B cell (primary cell): ENCODE measurements around the gene TUBG1. TPM values are rescaled to one million over a fixed set of nuclear protein-coding genes. Genes with fewer than 3 reads are reported as not detected.

Experiments used
- ATAC-seq: fragments of 200-7000 bp; cut with Tn5 transposase; one replicate; pipeline ENCODE4 v1.10.0; 2021; ENCODE audit warnings: low read depth, mild to moderate bottlenecking, moderate number of reproducible peaks, moderate library complexity
- CTCF ChIA-PET: fragments of 350-600 bp; sonication (Branson Sonifier 250); formaldehyde crosslinking; loops from one replicate; lab custom pipeline; 2021; ENCODE audit warnings: antibody characterized with exemption, inconsistent platforms; lab: Charles Lee
- POLR2A ChIA-PET: fragments of 350-600 bp; sonication (Branson Sonifier 250); formaldehyde crosslinking; loops from one replicate; lab custom pipeline; 2021; ENCODE audit warnings: antibody characterized with exemption; lab: Charles Lee
- DNase-seq: peaks from one replicate; pipeline ENCODE4 v3.0.0; 2013
- H2AFZ ChIP-seq: 2 replicates; pipeline ENCODE4 v1.6.1; 2012; ENCODE audit warnings: mild to moderate bottlenecking, low read depth, low read length; ENCODE audit not compliant: insufficient read depth, poor library complexity, severe bottlenecking
- H3K27ac ChIP-seq, 2 donors: 1 replicate in 1 of 2; 2 replicates in 1 of 2; pipeline ENCODE4 v1.5.1; 2012 to 2013; ENCODE audit warnings: low read length in 2 of 2, mild to moderate bottlenecking in 2 of 2, moderate library complexity in 1 of 2
- H3K27me3 ChIP-seq, 4 experiments: fragments of 200-600 bp in 1 of 4; sonication (generic) in 1 of 4; replicated peaks in 1 of 4; 1 replicate in 2 of 4; 2 replicates in 2 of 4; pipeline versions ENCODE4 v1.6.1 to v1.7.0; 2013 to 2016; ENCODE audit warnings: low read length in 3 of 4, mild to moderate bottlenecking in 2 of 4, mixed read lengths in 1 of 4, moderate library complexity in 1 of 4; ENCODE audit not compliant: insufficient read depth in 4 of 4, control insufficient read depth in 3 of 4; ENCODE audit errors: control extremely low read depth in 1 of 4
- H3K36me3 ChIP-seq, 2 experiments: replicated peaks in 1 of 2; 1 replicate in 1 of 2; 2 replicates in 1 of 2; pipeline versions ENCODE4 v1.6.1 to v1.7.1; 2013; ENCODE audit warnings: low read length in 1 of 2; ENCODE audit not compliant: insufficient read depth in 2 of 2, control insufficient read depth in 1 of 2; ENCODE audit errors: control extremely low read depth in 1 of 2, extremely low read depth in 1 of 2
- H3K4me1 ChIP-seq, 2 donors: fragments of 200-600 bp in 1 of 2; sonication (generic) in 1 of 2; 1 replicate in 1 of 2; 2 replicates in 1 of 2; pipeline versions ENCODE4 v1.5.1 to v1.6.1; 2013 to 2017; ENCODE audit warnings: low read length in 2 of 2; ENCODE audit not compliant: control insufficient read depth in 2 of 2, insufficient read depth in 2 of 2
- H3K4me2 ChIP-seq: replicated peaks from 2 replicates; pipeline ENCODE3; 2012; ENCODE audit warnings: mild to moderate bottlenecking, low read depth, low read length; ENCODE audit not compliant: poor library complexity, severe bottlenecking
- H3K4me3 ChIP-seq, 5 experiments: fragments of 200-600 bp in 1 of 5; sonication (generic) in 1 of 5; 1 replicate in 3 of 5; 2 replicates in 2 of 5; pipeline versions ENCODE4 v1.5.1 to v1.7.0; 2011 to 2016; ENCODE audit warnings: low read length in 4 of 5, mild to moderate bottlenecking in 4 of 5, low read depth in 2 of 5, control low read depth in 1 of 5, moderate library complexity in 1 of 5; ENCODE audit not compliant: insufficient read depth in 1 of 5; ENCODE audit errors: control extremely low read depth in 1 of 5, extremely low read depth in 1 of 5
- H3K79me2 ChIP-seq: fragments of 200-600 bp; sonication (generic); one replicate; pipeline ENCODE4 v1.6.0; 2016; ENCODE audit warnings: low read length; ENCODE audit not compliant: control insufficient read depth, insufficient read depth
- H3K9ac ChIP-seq: fragments of 200-600 bp; sonication (generic); 2 replicates; pipeline ENCODE4 v1.6.1; 2017; ENCODE audit warnings: mild to moderate bottlenecking, low read length, moderate library complexity
- H3K9me3 ChIP-seq, 3 donors: one replicate each; pipeline versions ENCODE4 v1.6.1 to v1.7.1; 2013; ENCODE audit warnings: low read length in 2 of 3; ENCODE audit not compliant: control insufficient read depth in 2 of 3, insufficient read depth in 1 of 3; ENCODE audit errors: control extremely low read depth in 1 of 3
- H4K20me1 ChIP-seq: 2 replicates; pipeline ENCODE4 v1.6.0; 2012; ENCODE audit warnings: mild to moderate bottlenecking, low read length; ENCODE audit not compliant: insufficient read depth, control insufficient read depth, poor library complexity, severe bottlenecking
- H3K27ac Mint-ChIP-seq: one replicate; pipeline ENCODE4 v1.8.0; 2021; ENCODE audit warnings: mixed read lengths
- H3K27me3 Mint-ChIP-seq: one replicate; pipeline ENCODE4 v1.8.0; 2021; ENCODE audit warnings: mixed read lengths
- H3K4me1 Mint-ChIP-seq: one replicate; pipeline ENCODE4 v1.8.0; 2021; ENCODE audit warnings: mixed read lengths
- H3K4me3 Mint-ChIP-seq: one replicate; pipeline ENCODE4 v1.8.0; 2021; ENCODE audit warnings: mixed read lengths
- H3K9me3 Mint-ChIP-seq: one replicate; pipeline ENCODE4 v1.8.0; 2022; ENCODE audit warnings: mixed read lengths; ENCODE audit not compliant: insufficient read depth
- CTCF ChIP-seq: fragments of 200-600 bp; IDR thresholded peaks from one replicate; pipeline ENCODE4 v1.8.0; 2022; ENCODE audit warnings: antibody characterized with exemption, mild to moderate bottlenecking
- EZH2 ChIP-seq: IDR thresholded peaks from 2 replicates; pipeline ENCODE4 v1.6.1; 2012; ENCODE audit warnings: borderline replicate concordance, low read depth, mild to moderate bottlenecking, moderate library complexity, low read length; ENCODE audit not compliant: insufficient read depth, poor library complexity, severe bottlenecking
- WGBS: methylation state at CpG from one replicate; pipeline ENCODE4 v1.1.5; 2013; ENCODE audit warnings: missing lambda C conversion rate; ENCODE audit not compliant: insufficient coverage; 5-methylcytosine and 5-hydroxymethylcytosine counted together
- intact Hi-C: fragments of 100-400 bp; cut with micrococcal nuclease; formaldehyde crosslinking; loops from one replicate; pipeline ENCODE4 v1.10.0; 2022
- polyA plus RNA-seq: library from polyadenylated mRNA; depleted of rRNA; stranded (reverse); fragments of >200 nt; gene quantifications from 2 replicates; pipeline ENCODE4 v1.2.3, GENCODE V29; 2012
- total RNA-seq, 2 donors: library from RNA; stranded (reverse); fragments of 120-200 nt in 1 of 2; gene quantifications; 1 replicate in 1 of 2; 2 replicates in 1 of 2; pipeline versions ENCODE4 v1.2.3 to v1.2.4, GENCODE V29; 2013 to 2022

Gene TUBG1
- total and polyA plus RNA-seq, 2 donors (not counting 1 experiment from before 2014, with no cell fraction given) = 17.2 to 19.5 TPM

GRCh38 chr17:42603318-42603717 lies 6.2 kb upstream of the TUBG1 start:
- H3K4me1 Mint-ChIP-seq = peaks cover 64% of the 10 kb centered on the region

More at GRCh38 chr17:42603318-42603717, 6.2 kb upstream of the TUBG1 start:
- 100% methylated on average over 4 of the region's 7 CpGs for WGBS
- H3K27me3 Mint-ChIP-seq = no peaks in the 10 kb centered on the region
- ATAC-seq (peak; percentile 49), DNase-seq (peak; percentile 37)
- H3K4me2 ChIP-seq = peak overlapping the region; percentile 42
- CTCF ChIA-PET = interaction anchor here (3.8 kb wide), 1 partner anchor 25 kb away, joined by 22 read pairs; the partner anchor contains the start of gene PSMC3IP
- peak overlapping the region; percentile 67 for H3K27ac Mint-ChIP-seq
- H3K27me3 ChIP-seq = no peaks in the 10 kb centered on the region
- intact Hi-C loops = no loop called here
- peaks cover 99% of the 10 kb centered on the region for H3K79me2 ChIP-seq
- H3K4me1 ChIP-seq = peaks cover 51% of the 10 kb centered on the region in 2 donors
- no peak overlapping the region for H2AFZ ChIP-seq
- H3K9ac ChIP-seq = no peak overlapping the region
- no peaks in the 10 kb centered on the region for H3K9me3 ChIP-seq
- H3K4me3 ChIP-seq = no peak overlapping the region
- TF ChIP-seq CTCF (no peak), EZH2 (no peak)
- peak overlapping the region in 1 of 2 donors; percentile 49 for H3K27ac ChIP-seq
- POLR2A ChIA-PET = no interaction called here
- H3K36me3 ChIP-seq = peaks cover 0 to 25% of the 10 kb centered on the region in 2 experiments
- H4K20me1 ChIP-seq = peaks cover 94% of the 10 kb centered on the region
- H3K4me3 Mint-ChIP-seq = peak overlapping the region; percentile 2
- no peaks in the 10 kb centered on the region for H3K9me3 Mint-ChIP-seq
